Neural cell (in vitro differentiated cells): ENCODE results near the gene NLN. TPM values are rescaled to one million over a fixed set of nuclear protein-coding genes. Genes with fewer than 3 reads are reported as not detected.

Source experiments
- H2AFZ ChIP-seq: fragments of 200-600, 300-800 bp; sonication (generic), shearing (Covaris generic); 2 replicates; pipeline ENCODE4 v1.6.0; 2014; ENCODE audit warnings: low read depth, mild to moderate bottlenecking, antibody characterized with exemption, low read length, moderate library complexity
- H3F3A ChIP-seq: fragments of 200-600 bp; shearing (Covaris generic); 2 replicates; pipeline ENCODE4 v1.6.1; 2016; ENCODE audit warnings: mild to moderate bottlenecking, moderate library complexity, mixed read lengths, antibody characterized with exemption, low read length; ENCODE audit not compliant: insufficient read depth, poor library complexity, severe bottlenecking
- H3K27ac ChIP-seq: fragments of 200-600, 300-800 bp; sonication (generic), shearing (Covaris generic); 2 replicates; pipeline ENCODE4 v1.5.1; 2014; ENCODE audit warnings: mild to moderate bottlenecking, low read length, moderate library complexity
- H3K27me3 ChIP-seq: fragments of 300-800, 200-600 bp; sonication (generic), shearing (Covaris generic); 2 replicates; pipeline ENCODE4 v1.6.0; 2014; ENCODE audit warnings: mild to moderate bottlenecking, low read depth, low read length, moderate library complexity; ENCODE audit not compliant: insufficient read depth
- H3K36me3 ChIP-seq: fragments of 300-800, 200-600 bp; sonication (generic), shearing (Covaris generic); 2 replicates; pipeline ENCODE4 v1.5.1; 2014; ENCODE audit warnings: mild to moderate bottlenecking, antibody characterized with exemption, low read length, moderate library complexity; ENCODE audit not compliant: insufficient read depth
- H3K4me2 ChIP-seq: fragments of 300-800, 200-600 bp; sonication (generic), shearing (Covaris generic); 2 replicates; pipeline ENCODE4 v1.6.0; 2014; ENCODE audit warnings: mild to moderate bottlenecking, low read length
- H3K4me3 ChIP-seq: fragments of 300-800, 200-600 bp; sonication (generic), shearing (Covaris generic); 2 replicates; pipeline ENCODE4 v1.5.1; 2014; ENCODE audit warnings: mild to moderate bottlenecking, low read length, moderate library complexity
- H3K79me2 ChIP-seq: fragments of 200-600 bp; shearing (Covaris generic); replicated peaks from 2 replicates; pipeline ENCODE4 v1.6.0; 2014; ENCODE audit warnings: mild to moderate bottlenecking, low read length, moderate library complexity; ENCODE audit not compliant: insufficient read depth
- H3K9ac ChIP-seq: fragments of 300-800, 200-600 bp; sonication (generic), shearing (Covaris generic); 2 replicates; pipeline ENCODE4 v1.6.1; 2016; ENCODE audit warnings: mild to moderate bottlenecking, low read length, mixed read lengths
- H3K9me2 ChIP-seq: fragments of 200-600 bp; shearing (Covaris generic); 2 replicates; pipeline ENCODE4 v1.6.1; 2016; ENCODE audit warnings: mild to moderate bottlenecking, low read length, mixed read lengths; ENCODE audit not compliant: insufficient read depth
- H3K9me3 ChIP-seq: fragments of 200-600, 300-800 bp; sonication (generic), shearing (Covaris generic); 2 replicates; pipeline ENCODE4 v1.6.1; 2016; ENCODE audit warnings: mild to moderate bottlenecking, mixed run types, low read length, moderate library complexity, mixed read lengths
- H4K20me1 ChIP-seq: fragments of 200-600 bp; shearing (Covaris generic); 2 replicates; pipeline ENCODE4 v1.6.1; 2016; ENCODE audit warnings: mild to moderate bottlenecking, mixed run types; ENCODE audit not compliant: insufficient read depth
- EP300 ChIP-seq: fragments of 450-650 bp; conservative IDR thresholded peaks from 2 replicates; pipeline ENCODE4 v1.6.1; 2014; ENCODE audit warnings: antibody characterized with exemption, mild to moderate bottlenecking, moderate library complexity; ENCODE audit not compliant: poor library complexity, severe bottlenecking
- EZH2 ChIP-seq: fragments of 200-600, 300-800 bp; shearing (Covaris generic), sonication (generic); IDR thresholded peaks from 2 replicates; pipeline ENCODE4 v1.6.1; 2014; ENCODE audit warnings: antibody characterized with exemption, low read length, borderline replicate concordance, mild to moderate bottlenecking; ENCODE audit not compliant: insufficient read depth, poor library complexity, severe bottlenecking
- MXI1 ChIP-seq: fragments of 450-650 bp; conservative IDR thresholded peaks from 2 replicates; pipeline ENCODE4 v1.6.1; 2014; ENCODE audit warnings: antibody characterized with exemption, mild to moderate bottlenecking; ENCODE audit not compliant: poor library complexity, severe bottlenecking
- POLR2AphosphoS5 ChIP-seq: IDR thresholded peaks from 2 replicates; pipeline ENCODE4 v1.6.1; 2012
- RAD21 ChIP-seq: fragments of 450-650 bp; conservative IDR thresholded peaks from 2 replicates; pipeline ENCODE4 v1.6.1; 2014; ENCODE audit warnings: antibody characterized with exemption, mild to moderate bottlenecking, moderate library complexity
- SMC3 ChIP-seq: fragments of 450-650 bp; conservative IDR thresholded peaks from 2 replicates; pipeline ENCODE4 v1.6.1; 2014; ENCODE audit warnings: antibody characterized with exemption, mild to moderate bottlenecking, moderate library complexity; ENCODE audit not compliant: poor library complexity
- TAF1 ChIP-seq: IDR thresholded peaks from 2 replicates; pipeline ENCODE4 v1.6.1; 2012; ENCODE audit warnings: low read depth
- polyA plus RNA-seq: library from polyadenylated mRNA; depleted of rRNA; stranded (reverse); fragments of >200 nt; gene quantifications from 2 replicates; pipeline ENCODE4 v1.2.3, GENCODE V29; 2014
- TF ChIP-seq, protein P1 (sequence below): IDR thresholded peaks from 2 replicates; pipeline ENCODE4 v1.6.1; 2012; ENCODE audit warnings: borderline replicate concordance
- TF ChIP-seq, protein P2 (sequence below): fragments of 450-650 bp; IDR thresholded peaks from 2 replicates; pipeline ENCODE4 v1.5.1; 2014; ENCODE audit warnings: antibody characterized with exemption, mild to moderate bottlenecking, moderate library complexity; ENCODE audit not compliant: poor library complexity, severe bottlenecking

The NLN gene
- polyA plus RNA-seq, 1 donor from 2014 or later = 18.7 TPM

DNA sequence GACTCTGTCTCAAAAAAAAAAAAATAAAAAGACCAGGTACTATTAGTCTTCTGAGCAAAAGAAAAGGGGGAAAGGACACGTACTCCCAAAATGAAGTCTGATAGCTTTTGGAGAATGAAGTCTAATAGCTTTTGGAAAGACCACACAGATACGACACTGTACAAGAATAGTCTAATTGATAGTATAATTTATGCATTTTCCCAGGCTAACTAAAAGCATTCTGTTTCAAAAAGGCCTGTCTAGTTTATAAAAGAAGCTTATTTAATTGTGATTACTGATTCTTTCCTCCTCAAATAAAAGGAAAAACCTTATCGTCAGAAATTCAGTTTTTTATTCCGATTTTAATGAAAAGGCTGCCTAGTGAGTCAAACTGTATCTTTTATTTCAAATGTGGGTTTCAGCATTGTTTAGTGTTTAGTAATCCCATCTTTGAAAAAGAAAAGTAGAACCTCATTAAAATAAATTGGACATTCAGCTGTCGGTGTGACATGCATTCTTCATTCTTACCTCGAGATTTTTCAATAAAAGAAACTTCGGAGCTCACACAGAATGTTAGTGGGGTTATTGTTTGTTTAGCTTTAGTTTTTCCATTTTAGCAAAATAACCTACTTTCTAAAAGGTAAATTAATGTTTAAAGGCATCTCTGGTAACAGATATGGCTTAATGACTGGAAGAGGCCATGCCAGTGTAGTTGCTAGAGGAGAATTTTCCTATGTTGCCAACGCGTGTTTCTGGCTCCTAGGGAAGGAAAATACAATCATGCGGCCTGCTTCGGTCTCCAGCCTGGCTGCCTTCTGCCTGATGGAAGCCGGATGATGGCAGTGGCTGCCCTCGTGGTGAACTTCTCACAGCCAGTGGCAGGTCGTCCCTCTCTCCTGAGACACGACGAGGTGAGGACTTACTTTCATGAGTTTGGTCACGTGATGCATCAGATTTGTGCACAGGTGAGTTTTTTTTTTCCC is 70.0 kb downstream of the NLN start:
- TF ChIP-seq MXI1 (no peak), SMC3 (no peak), EP300 (no peak), EZH2 (no peak), POLR2AphosphoS5 (no peak), RAD21 (no peak), TAF1 (no peak)
- TF ChIP-seq, protein P1, sequence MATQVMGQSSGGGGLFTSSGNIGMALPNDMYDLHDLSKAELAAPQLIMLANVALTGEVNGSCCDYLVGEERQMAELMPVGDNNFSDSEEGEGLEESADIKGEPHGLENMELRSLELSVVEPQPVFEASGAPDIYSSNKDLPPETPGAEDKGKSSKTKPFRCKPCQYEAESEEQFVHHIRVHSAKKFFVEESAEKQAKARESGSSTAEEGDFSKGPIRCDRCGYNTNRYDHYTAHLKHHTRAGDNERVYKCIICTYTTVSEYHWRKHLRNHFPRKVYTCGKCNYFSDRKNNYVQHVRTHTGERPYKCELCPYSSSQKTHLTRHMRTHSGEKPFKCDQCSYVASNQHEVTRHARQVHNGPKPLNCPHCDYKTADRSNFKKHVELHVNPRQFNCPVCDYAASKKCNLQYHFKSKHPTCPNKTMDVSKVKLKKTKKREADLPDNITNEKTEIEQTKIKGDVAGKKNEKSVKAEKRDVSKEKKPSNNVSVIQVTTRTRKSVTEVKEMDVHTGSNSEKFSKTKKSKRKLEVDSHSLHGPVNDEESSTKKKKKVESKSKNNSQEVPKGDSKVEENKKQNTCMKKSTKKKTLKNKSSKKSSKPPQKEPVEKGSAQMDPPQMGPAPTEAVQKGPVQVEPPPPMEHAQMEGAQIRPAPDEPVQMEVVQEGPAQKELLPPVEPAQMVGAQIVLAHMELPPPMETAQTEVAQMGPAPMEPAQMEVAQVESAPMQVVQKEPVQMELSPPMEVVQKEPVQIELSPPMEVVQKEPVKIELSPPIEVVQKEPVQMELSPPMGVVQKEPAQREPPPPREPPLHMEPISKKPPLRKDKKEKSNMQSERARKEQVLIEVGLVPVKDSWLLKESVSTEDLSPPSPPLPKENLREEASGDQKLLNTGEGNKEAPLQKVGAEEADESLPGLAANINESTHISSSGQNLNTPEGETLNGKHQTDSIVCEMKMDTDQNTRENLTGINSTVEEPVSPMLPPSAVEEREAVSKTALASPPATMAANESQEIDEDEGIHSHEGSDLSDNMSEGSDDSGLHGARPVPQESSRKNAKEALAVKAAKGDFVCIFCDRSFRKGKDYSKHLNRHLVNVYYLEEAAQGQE = no peak
- TF ChIP-seq, protein P2, sequence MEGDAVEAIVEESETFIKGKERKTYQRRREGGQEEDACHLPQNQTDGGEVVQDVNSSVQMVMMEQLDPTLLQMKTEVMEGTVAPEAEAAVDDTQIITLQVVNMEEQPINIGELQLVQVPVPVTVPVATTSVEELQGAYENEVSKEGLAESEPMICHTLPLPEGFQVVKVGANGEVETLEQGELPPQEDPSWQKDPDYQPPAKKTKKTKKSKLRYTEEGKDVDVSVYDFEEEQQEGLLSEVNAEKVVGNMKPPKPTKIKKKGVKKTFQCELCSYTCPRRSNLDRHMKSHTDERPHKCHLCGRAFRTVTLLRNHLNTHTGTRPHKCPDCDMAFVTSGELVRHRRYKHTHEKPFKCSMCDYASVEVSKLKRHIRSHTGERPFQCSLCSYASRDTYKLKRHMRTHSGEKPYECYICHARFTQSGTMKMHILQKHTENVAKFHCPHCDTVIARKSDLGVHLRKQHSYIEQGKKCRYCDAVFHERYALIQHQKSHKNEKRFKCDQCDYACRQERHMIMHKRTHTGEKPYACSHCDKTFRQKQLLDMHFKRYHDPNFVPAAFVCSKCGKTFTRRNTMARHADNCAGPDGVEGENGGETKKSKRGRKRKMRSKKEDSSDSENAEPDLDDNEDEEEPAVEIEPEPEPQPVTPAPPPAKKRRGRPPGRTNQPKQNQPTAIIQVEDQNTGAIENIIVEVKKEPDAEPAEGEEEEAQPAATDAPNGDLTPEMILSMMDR = no peak
- Histone ChIP-seq H4K20me1 (no peaks in the 10 kb centered on the region), H3K9ac (no peak overlapping the region), H2AFZ (no peak overlapping the region), H3K4me3 (no peak overlapping the region), H3K79me2 (no peaks in the 10 kb centered on the region), H3K36me3 (peaks cover 11% of the 10 kb centered on the region), H3F3A (no peaks in the 10 kb centered on the region), H3K9me3 (no peaks in the 10 kb centered on the region), H3K9me2 (no peaks in the 10 kb centered on the region), H3K27ac (no peak overlapping the region), H3K27me3 (no peaks in the 10 kb centered on the region), H3K4me2 (no peak overlapping the region)

DNA sequence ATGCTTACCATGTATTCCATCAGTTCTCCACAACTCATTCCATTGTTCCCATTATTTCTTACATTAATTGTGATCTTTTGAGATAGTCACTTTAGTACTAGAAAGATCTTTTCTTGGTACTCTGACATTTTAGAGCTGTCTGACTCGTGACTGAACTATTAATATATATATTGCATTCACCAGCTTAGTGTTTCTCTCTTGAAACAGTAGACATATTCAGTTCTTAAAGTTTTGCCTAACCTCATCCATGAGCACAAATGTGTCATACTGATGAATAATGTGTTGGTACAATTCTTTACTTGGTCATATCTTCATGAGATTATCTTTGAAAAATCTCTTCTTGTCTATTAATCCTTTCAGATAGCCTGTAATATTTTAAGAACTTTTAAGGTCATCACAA is 74.3 kb downstream of the NLN start:
- Histone ChIP-seq H3K9ac (no peak overlapping the region), H3K27me3 (no peaks in the 10 kb centered on the region), H3K9me3 (no peaks in the 10 kb centered on the region), H3K79me2 (no peaks in the 10 kb centered on the region), H3K36me3 (peaks cover 5% of the 10 kb centered on the region), H2AFZ (no peak overlapping the region), H3K4me3 (no peak overlapping the region), H3K9me2 (no peaks in the 10 kb centered on the region), H3F3A (no peaks in the 10 kb centered on the region), H3K27ac (no peak overlapping the region), H4K20me1 (no peaks in the 10 kb centered on the region), H3K4me2 (no peak overlapping the region)
- TF ChIP-seq EZH2 (no peak), MXI1 (no peak), SMC3 (no peak), POLR2AphosphoS5 (no peak), RAD21 (no peak), EP300 (no peak), TAF1 (no peak)
- TF ChIP-seq, protein P1 = no peak
- TF ChIP-seq, protein P2 = no peak
